ENCODE results near the gene CCL8.

DNA sequence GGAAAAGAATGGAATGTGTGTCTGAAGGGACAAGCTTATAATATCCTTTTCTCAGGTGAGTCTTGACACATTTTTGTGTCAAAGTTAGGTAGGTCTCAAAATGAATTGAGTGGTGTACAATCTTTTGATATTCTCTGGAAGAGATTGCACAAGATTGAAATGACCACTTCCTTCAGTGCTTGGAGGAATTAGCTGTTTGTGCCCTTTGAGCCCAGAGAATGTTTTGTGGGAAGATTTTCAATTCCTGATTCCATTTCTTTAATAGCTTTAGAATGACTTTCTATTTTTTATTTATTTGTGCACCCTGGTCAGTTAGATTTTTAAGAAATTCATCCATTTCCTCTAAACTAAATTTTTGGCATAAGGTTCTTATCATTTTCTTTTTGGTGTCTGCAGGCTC lies 35.4 kb downstream of the CCL8 start:
- TF ChIP-seq, protein P1, sequence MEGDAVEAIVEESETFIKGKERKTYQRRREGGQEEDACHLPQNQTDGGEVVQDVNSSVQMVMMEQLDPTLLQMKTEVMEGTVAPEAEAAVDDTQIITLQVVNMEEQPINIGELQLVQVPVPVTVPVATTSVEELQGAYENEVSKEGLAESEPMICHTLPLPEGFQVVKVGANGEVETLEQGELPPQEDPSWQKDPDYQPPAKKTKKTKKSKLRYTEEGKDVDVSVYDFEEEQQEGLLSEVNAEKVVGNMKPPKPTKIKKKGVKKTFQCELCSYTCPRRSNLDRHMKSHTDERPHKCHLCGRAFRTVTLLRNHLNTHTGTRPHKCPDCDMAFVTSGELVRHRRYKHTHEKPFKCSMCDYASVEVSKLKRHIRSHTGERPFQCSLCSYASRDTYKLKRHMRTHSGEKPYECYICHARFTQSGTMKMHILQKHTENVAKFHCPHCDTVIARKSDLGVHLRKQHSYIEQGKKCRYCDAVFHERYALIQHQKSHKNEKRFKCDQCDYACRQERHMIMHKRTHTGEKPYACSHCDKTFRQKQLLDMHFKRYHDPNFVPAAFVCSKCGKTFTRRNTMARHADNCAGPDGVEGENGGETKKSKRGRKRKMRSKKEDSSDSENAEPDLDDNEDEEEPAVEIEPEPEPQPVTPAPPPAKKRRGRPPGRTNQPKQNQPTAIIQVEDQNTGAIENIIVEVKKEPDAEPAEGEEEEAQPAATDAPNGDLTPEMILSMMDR (IDR thresholded peaks at IDR 0.05), result peak in 1 of 3 donors; percentile 7
- TF ChIP-seq POLR2A (IDR thresholded peaks at IDR 0.05), result no peak
- TF ChIP-seq POLR2AphosphoS5 (IDR thresholded peaks at IDR 0.05), result no peak
